Type B pancreatic cell (in vitro differentiated cells): ENCODE results near the gene HEATR5B. TPM values are rescaled to one million over a fixed set of nuclear protein-coding genes. Genes with fewer than 3 reads are reported as not detected.

Source experiments
- DNase-seq: peaks from one replicate; pipeline ENCODE4 v3.0.0; 2021; ENCODE audit warnings: mixed read lengths; ENCODE audit not compliant: unreplicated experiment; ENCODE audit errors: extremely low spot score
- H3K27ac Mint-ChIP-seq: 2 replicates; pipeline ENCODE4 v1.8.0; 2021; ENCODE audit warnings: mild to moderate bottlenecking, mixed read lengths
- H3K27me3 Mint-ChIP-seq: 2 replicates; pipeline ENCODE4 v1.8.0; 2021; ENCODE audit warnings: mixed read lengths
- H3K36me3 Mint-ChIP-seq: 2 replicates; pipeline ENCODE4 v1.8.0; 2021; ENCODE audit warnings: mixed read lengths
- H3K4me1 Mint-ChIP-seq: one replicate; pipeline ENCODE4 v1.8.0; 2021; ENCODE audit warnings: mixed read lengths; ENCODE audit not compliant: unreplicated experiment
- H3K4me3 Mint-ChIP-seq: 2 replicates; pipeline ENCODE4 v1.8.0; 2021; ENCODE audit warnings: mild to moderate bottlenecking, mixed read lengths
- H3K9me3 Mint-ChIP-seq: 2 replicates; pipeline ENCODE4 v1.8.0; 2021; ENCODE audit warnings: mixed read lengths
- total RNA-seq: library from RNA; stranded (reverse); gene quantifications from 2 replicates; pipeline ENCODE4 v1.2.1, GENCODE V29; 2021; ENCODE audit warnings: low replicate concordance
- TF ChIP-seq, protein P1 (sequence below): fragments of 200-600 bp; sonication (generic); conservative IDR thresholded peaks from 2 replicates; pipeline ENCODE4 v1.5.0; 2021; ENCODE audit warnings: antibody characterized with exemption, mild to moderate bottlenecking

The HEATR5B gene
- total RNA-seq, 1 donor from 2014 or later = 18.9 TPM

GRCh38 chr2:37111958-37112357, 27.8 kb upstream of the HEATR5B start:
- DNase-seq = no peak
- Mint-ChIP-seq H3K27me3 (no peaks in the 10 kb centered on the region), H3K4me3 (no peak overlapping the region), H3K27ac (no peak overlapping the region), H3K9me3 (no peaks in the 10 kb centered on the region), H3K4me1 (no peaks in the 10 kb centered on the region), H3K36me3 (peaks cover 27% of the 10 kb centered on the region)
- TF ChIP-seq, protein P1, sequence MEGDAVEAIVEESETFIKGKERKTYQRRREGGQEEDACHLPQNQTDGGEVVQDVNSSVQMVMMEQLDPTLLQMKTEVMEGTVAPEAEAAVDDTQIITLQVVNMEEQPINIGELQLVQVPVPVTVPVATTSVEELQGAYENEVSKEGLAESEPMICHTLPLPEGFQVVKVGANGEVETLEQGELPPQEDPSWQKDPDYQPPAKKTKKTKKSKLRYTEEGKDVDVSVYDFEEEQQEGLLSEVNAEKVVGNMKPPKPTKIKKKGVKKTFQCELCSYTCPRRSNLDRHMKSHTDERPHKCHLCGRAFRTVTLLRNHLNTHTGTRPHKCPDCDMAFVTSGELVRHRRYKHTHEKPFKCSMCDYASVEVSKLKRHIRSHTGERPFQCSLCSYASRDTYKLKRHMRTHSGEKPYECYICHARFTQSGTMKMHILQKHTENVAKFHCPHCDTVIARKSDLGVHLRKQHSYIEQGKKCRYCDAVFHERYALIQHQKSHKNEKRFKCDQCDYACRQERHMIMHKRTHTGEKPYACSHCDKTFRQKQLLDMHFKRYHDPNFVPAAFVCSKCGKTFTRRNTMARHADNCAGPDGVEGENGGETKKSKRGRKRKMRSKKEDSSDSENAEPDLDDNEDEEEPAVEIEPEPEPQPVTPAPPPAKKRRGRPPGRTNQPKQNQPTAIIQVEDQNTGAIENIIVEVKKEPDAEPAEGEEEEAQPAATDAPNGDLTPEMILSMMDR = no peak

DNA sequence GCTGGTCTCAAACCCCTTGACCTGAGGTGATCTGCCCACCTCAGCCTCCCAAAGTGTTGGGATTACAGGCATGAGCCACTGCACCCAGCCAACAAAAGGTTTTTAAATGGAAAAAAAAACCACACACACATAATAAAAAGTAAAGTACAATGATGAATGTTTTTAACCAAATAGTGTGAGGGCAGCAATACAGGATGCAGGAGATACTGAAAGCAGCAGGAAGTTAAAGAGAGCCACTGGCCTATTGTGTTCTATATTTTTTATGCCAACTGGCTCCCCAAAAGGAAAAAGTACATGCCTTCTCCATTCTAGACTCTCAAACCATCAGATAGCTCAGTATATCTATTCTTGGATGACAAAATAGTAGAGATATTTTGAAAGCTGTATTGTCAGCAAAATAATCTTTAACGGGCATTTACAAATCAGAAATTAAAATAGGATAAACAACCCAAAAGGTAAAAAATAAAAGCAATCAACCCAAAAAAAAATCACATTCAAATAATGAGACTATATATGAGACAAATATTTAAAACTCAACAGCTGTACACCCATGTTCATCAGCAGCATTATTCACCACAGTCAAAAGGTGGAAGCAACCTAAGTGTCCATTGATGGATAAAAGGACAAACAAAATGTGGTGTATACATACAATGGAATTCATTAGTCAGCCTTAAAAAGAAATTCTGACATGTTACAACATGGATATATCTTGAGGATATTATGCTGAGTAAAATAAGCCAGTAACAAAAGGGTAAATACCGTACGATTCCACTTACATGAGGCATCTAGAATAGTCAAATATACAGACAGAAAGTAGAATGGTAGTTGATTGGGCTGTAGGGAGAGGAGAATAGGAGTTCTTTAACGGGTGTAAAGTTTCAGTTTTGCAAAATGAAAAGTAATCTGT, 26.4 kb upstream of the HEATR5B start:
- Mint-ChIP-seq H3K27ac (no peak overlapping the region), H3K27me3 (no peaks in the 10 kb centered on the region), H3K4me3 (no peak overlapping the region), H3K36me3 (peaks cover 30% of the 10 kb centered on the region), H3K9me3 (no peaks in the 10 kb centered on the region), H3K4me1 (no peaks in the 10 kb centered on the region)
- TF ChIP-seq, protein P1 = no peak
- DNase-seq = no peak

GRCh38 chr2:37109523-37109922, 25.4 kb upstream of the HEATR5B start:
- no peaks in the 10 kb centered on the region for H3K9me3 Mint-ChIP-seq
- TF ChIP-seq, protein P1 = no peak
- no peak for DNase-seq
- H3K4me1 Mint-ChIP-seq = no peaks in the 10 kb centered on the region
- no peak overlapping the region for H3K27ac Mint-ChIP-seq
- no peak overlapping the region for H3K4me3 Mint-ChIP-seq
- no peaks in the 10 kb centered on the region for H3K27me3 Mint-ChIP-seq
- peaks cover 36% of the 10 kb centered on the region for H3K36me3 Mint-ChIP-seq

GRCh38 chr2:37105150-37105549, 21.0 kb upstream of the HEATR5B start:
- no peaks in the 10 kb centered on the region for H3K27me3 Mint-ChIP-seq

DNA sequence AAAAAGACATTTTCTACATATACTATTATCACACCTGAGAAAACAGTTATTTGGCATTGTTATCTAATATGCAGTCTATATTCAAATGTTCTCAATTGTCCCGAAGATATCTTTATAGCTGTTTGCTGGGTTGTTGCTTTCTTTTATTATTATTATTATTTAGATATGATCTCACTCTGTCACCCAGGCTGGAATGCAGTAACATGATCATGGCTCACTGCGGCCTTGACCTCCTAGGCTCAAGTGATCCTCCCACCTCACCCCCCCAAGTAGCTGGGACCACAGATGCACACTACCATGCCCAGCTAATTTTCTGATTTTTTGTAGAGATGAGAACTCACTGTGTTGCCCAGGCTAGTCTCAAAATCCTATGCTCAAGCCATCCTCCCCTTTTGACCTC, 20.0 kb upstream of the HEATR5B start:
- DNase-seq = no peak
- H3K36me3 Mint-ChIP-seq = peaks cover 32% of the 10 kb centered on the region
- no peak overlapping the region for H3K27ac Mint-ChIP-seq
- TF ChIP-seq, protein P1 = no peak
- no peak overlapping the region for H3K4me3 Mint-ChIP-seq
- H3K4me1 Mint-ChIP-seq = no peaks in the 10 kb centered on the region
- no peaks in the 10 kb centered on the region for H3K27me3 Mint-ChIP-seq
- H3K9me3 Mint-ChIP-seq = no peaks in the 10 kb centered on the region

More at GRCh38 chr2:37105150-37105549, 21.0 kb upstream of the HEATR5B start:
- Mint-ChIP-seq H3K27ac (no peak overlapping the region), H3K4me3 (no peak overlapping the region), H3K4me1 (no peaks in the 10 kb centered on the region), H3K36me3 (peaks cover 33% of the 10 kb centered on the region), H3K9me3 (no peaks in the 10 kb centered on the region)
- TF ChIP-seq, protein P1 = no peak
- no peak for DNase-seq
